SK-N-SH (cell line): Measurements from ENCODE around the gene CCDC154. TPM values are rescaled to one million over a fixed set of nuclear protein-coding genes. Genes with fewer than 3 reads are reported as not detected.

Experiments
- CTCF ChIA-PET: fragments of 300-600, 350-600 bp; formaldehyde crosslinking; extraction: SDS; loops from one replicate; lab custom pipeline; 2021; lab: Yijun Ruan, JAX
- POLR2A ChIA-PET: fragments of 350-600 bp; sonication (Branson Sonifier 250); formaldehyde crosslinking; extraction: SDS; loops from one replicate; lab custom pipeline; 2020; ENCODE audit warnings: antibody characterized with exemption, inconsistent platforms; lab: Yijun Ruan, JAX
- DNase-seq: peaks from one replicate; pipeline ENCODE4 v3.0.0; 2012
- H2AFZ ChIP-seq: fragments of 200-600 bp; sonication (generic); 2 replicates; pipeline ENCODE4 v1.8.1; 2016; ENCODE audit warnings: antibody characterized with exemption, mild to moderate bottlenecking, low read depth
- H3F3A ChIP-seq: fragments of 200-600 bp; sonication (generic); replicated peaks from 2 replicates; pipeline ENCODE3; 2016; ENCODE audit warnings: antibody characterized with exemption, mild to moderate bottlenecking; ENCODE audit not compliant: insufficient read depth
- H3K27ac ChIP-seq, 2 experiments: fragments of 200-500 bp in 1 of 2; fragments of 200-600 bp in 1 of 2; sonication (Bioruptor generic) in 1 of 2; sonication (generic), shearing (Covaris generic) in 1 of 2; 2 replicates each; pipeline versions ENCODE4 v1.5.1 to v1.6.1; 2014 to 2016; ENCODE audit warnings: low read depth in 2 of 2, inconsistent platforms in 1 of 2, low read length in 1 of 2, mild to moderate bottlenecking in 1 of 2, mixed read lengths in 1 of 2
- H3K27me3 ChIP-seq: fragments of 200-600 bp; sonication (generic), shearing (Covaris generic); 2 replicates; pipeline ENCODE4 v1.6.1; 2016; ENCODE audit warnings: mixed run types; ENCODE audit not compliant: insufficient read depth
- H3K36me3 ChIP-seq, 2 experiments: fragments of 200-500 bp in 1 of 2; fragments of 200-600 bp in 1 of 2; sonication (Bioruptor generic) in 1 of 2; sonication (generic) in 1 of 2; replicated peaks in 1 of 2; 2 replicates each; pipeline versions ENCODE3 to v1.5.1; 2014 to 2016; ENCODE audit warnings: low read length in 1 of 2, mild to moderate bottlenecking in 1 of 2; ENCODE audit not compliant: insufficient read depth in 2 of 2, control insufficient read depth in 1 of 2
- H3K4me1 ChIP-seq, 2 experiments: fragments of 200-500 bp in 1 of 2; fragments of 200-600 bp in 1 of 2; sonication (Bioruptor generic) in 1 of 2; sonication (generic), shearing (Covaris generic) in 1 of 2; 2 replicates each; pipeline versions ENCODE4 v1.5.1 to v1.6.1; 2014 to 2016; ENCODE audit warnings: low read depth in 1 of 2, low read length in 1 of 2, mixed run types in 1 of 2; ENCODE audit not compliant: insufficient read depth in 2 of 2, control insufficient read depth in 1 of 2
- H3K4me2 ChIP-seq: fragments of 200-600 bp; sonication (generic), shearing (Covaris generic); 2 replicates; pipeline ENCODE4 v1.6.1; 2017; ENCODE audit warnings: mixed run types
- H3K4me3 ChIP-seq, 2 experiments: fragments of 200-500 bp in 1 of 2; fragments of 200-600 bp in 1 of 2; sonication (Bioruptor generic) in 1 of 2; sonication (generic), shearing (Covaris generic) in 1 of 2; 2 replicates each; pipeline versions ENCODE4 v1.5.1 to v1.8.1; 2014 to 2016; ENCODE audit warnings: low read depth in 2 of 2, inconsistent platforms in 1 of 2, low read length in 1 of 2, mild to moderate bottlenecking in 1 of 2, mixed read lengths in 1 of 2, moderate library complexity in 1 of 2
- H3K79me2 ChIP-seq: fragments of 200-600 bp; sonication (generic); 2 replicates; pipeline ENCODE4 v1.8.1; 2017; ENCODE audit warnings: mild to moderate bottlenecking; ENCODE audit not compliant: insufficient read depth
- H3K9ac ChIP-seq: fragments of 200-600 bp; sonication (generic); 2 replicates; pipeline ENCODE4 v1.6.1; 2017; ENCODE audit warnings: mixed run types
- H3K9me2 ChIP-seq: fragments of 200-600 bp; sonication (generic); 2 replicates; pipeline ENCODE4 v1.6.1; 2017; ENCODE audit warnings: mixed run types
- H3K9me3 ChIP-seq: fragments of 200-600 bp; sonication (generic); 2 replicates; pipeline ENCODE4 v1.6.1; 2017; ENCODE audit warnings: mixed run types, mild to moderate bottlenecking, moderate library complexity
- H4K20me1 ChIP-seq: fragments of 200-600 bp; sonication (generic); 2 replicates; pipeline ENCODE4 v1.6.1; 2017; ENCODE audit warnings: mild to moderate bottlenecking, mixed run types; ENCODE audit not compliant: insufficient read depth
- CHD2 ChIP-seq: fragments of 150-350 bp; IDR thresholded peaks from 2 replicates; pipeline ENCODE4 v1.6.1; 2018; ENCODE audit warnings: low read length; ENCODE audit not compliant: partially characterized antibody
- ELF1 ChIP-seq: IDR thresholded peaks from 2 replicates; pipeline ENCODE4 v1.4.0; 2012
- EP300 ChIP-seq, 2 experiments: IDR thresholded peaks; 2 replicates each; pipeline versions ENCODE4 v1.4.0 to v1.6.1; 2012; ENCODE audit warnings: borderline replicate concordance in 1 of 2, low read depth in 1 of 2, low read length in 1 of 2
- FOXJ3 ChIP-seq: sonication (generic); formaldehyde crosslinking; IDR thresholded peaks from 2 replicates; pipeline ENCODE4 v1.5.1; 2020; ENCODE audit warnings: mild to moderate bottlenecking, missing genetic modification reagents
- GATA2 ChIP-seq: sonication (generic); formaldehyde crosslinking; IDR thresholded peaks from 2 replicates; pipeline ENCODE4 v1.5.0; 2020; ENCODE audit warnings: mild to moderate bottlenecking, missing genetic modification reagents
- IRF3 ChIP-seq: fragments of 150-350 bp; IDR thresholded peaks from 2 replicates; pipeline ENCODE4 v1.6.1; 2016; ENCODE audit warnings: mild to moderate bottlenecking, low read depth, low read length
- JUND ChIP-seq: IDR thresholded peaks from 2 replicates; pipeline ENCODE4 v1.4.0; 2012
- MAX ChIP-seq: IDR thresholded peaks from 2 replicates; pipeline ENCODE4 v1.4.0; 2012; ENCODE audit warnings: low read depth
- MXI1 ChIP-seq: IDR thresholded peaks from 2 replicates; pipeline ENCODE4 v1.6.1; 2012; ENCODE audit warnings: mild to moderate bottlenecking, low read depth, low read length, improper control_type of control experiment
- NRF1 ChIP-seq: IDR thresholded peaks from 2 replicates; pipeline ENCODE4 v1.6.1; 2012; ENCODE audit warnings: low read depth, mild to moderate bottlenecking, low read length
- RAD21 ChIP-seq: IDR thresholded peaks from 2 replicates; pipeline ENCODE4 v1.6.1; 2012; ENCODE audit warnings: mild to moderate bottlenecking, low read length
- RCOR1 ChIP-seq: fragments of 150-350 bp; IDR thresholded peaks from 2 replicates; pipeline ENCODE4 v1.6.1; 2017; ENCODE audit warnings: antibody characterized with exemption, low read length
- REST ChIP-seq: IDR thresholded peaks from 2 replicates; pipeline ENCODE4 v1.6.1; 2012; ENCODE audit warnings: mild to moderate bottlenecking, low read depth, low read length, moderate library complexity
- RFX5 ChIP-seq: IDR thresholded peaks from 2 replicates; pipeline ENCODE4 v1.6.1; 2012; ENCODE audit warnings: mild to moderate bottlenecking, improper control_type of control experiment, low read length
- RXRA ChIP-seq: IDR thresholded peaks from 2 replicates; pipeline ENCODE4 v1.4.0; 2012; ENCODE audit warnings: low read depth, mild to moderate bottlenecking, borderline replicate concordance
- SIN3A ChIP-seq: IDR thresholded peaks from 2 replicates; pipeline ENCODE4 v1.6.1; 2012; ENCODE audit warnings: low read depth, mild to moderate bottlenecking, low read length, moderate library complexity, borderline replicate concordance
- TAF1 ChIP-seq: IDR thresholded peaks from 2 replicates; pipeline ENCODE4 v1.6.1; 2012; ENCODE audit warnings: low read depth, mild to moderate bottlenecking, low read length, moderate library complexity, borderline replicate concordance
- ZBTB33 ChIP-seq: IDR thresholded peaks from 2 replicates; pipeline ENCODE4 v1.4.0; 2012; ENCODE audit warnings: low read depth, borderline replicate concordance
- WGBS: methylation state at CpG from one replicate; pipeline ENCODE4 v1.1.6; 2017; ENCODE audit warnings: low lambda C conversion rate; 5-methylcytosine and 5-hydroxymethylcytosine counted together
- polyA plus RNA-seq, 3 experiments: library from polyadenylated mRNA; depleted of rRNA; stranded (reverse); fragments of >200 nt; gene quantifications; 2 replicates each; pipeline ENCODE4 v1.2.3, GENCODE V29; 2012

CCDC154 gene
- polyA plus RNA-seq (2012; rRNA removed), result 0.35 and 0.41 TPM in 2 replicates
- polyA plus RNA-seq (2012; cell fraction: cytosol; rRNA removed), result 0.03 and 0.10 TPM in 2 replicates
- 3.6 and 6.9 TPM in 2 replicates for polyA plus RNA-seq (2012; cell fraction: nucleus; rRNA removed)

- 84% methylated on average over 20 of the region's 27 CpGs for WGBS
- H3K9me2 ChIP-seq, result no peaks in the 10 kb centered on the region
- H4K20me1 ChIP-seq, result no peaks in the 10 kb centered on the region
- H2AFZ ChIP-seq, result no peak within 1 kb of the TSS
- H3F3A ChIP-seq, result no peaks in the 10 kb centered on the region
- TF ChIP-seq IRF3, result no peak
- TF ChIP-seq FOXJ3 (CRISPR knock-in tag), result no peak
- no peak for TF ChIP-seq MAX
- no peak for TF ChIP-seq JUND
- no peak for TF ChIP-seq RFX5
- no peak for TF ChIP-seq RAD21
- no peak for TF ChIP-seq REST
- no peak for TF ChIP-seq EP300 (IDR thresholded peaks at IDR 0.05; ENCODE audit: borderline replicate concordance in 1 of 2, low read depth in 1 of 2, low read length in 1 of 2)
- no peak for TF ChIP-seq ZBTB33
- no peak for TF ChIP-seq RXRA
- TF ChIP-seq MXI1, result no peak
- TF ChIP-seq SIN3A, result no peak
- no peak for TF ChIP-seq NRF1
- TF ChIP-seq GATA2 (CRISPR knock-in tag), result no peak
- no peak for TF ChIP-seq RCOR1
- TF ChIP-seq TAF1, result no peak
- no peak for TF ChIP-seq CHD2
- no peak for TF ChIP-seq ELF1
- ChIA-PET POLR2A (interaction anchor here (1.4 kb wide), 1 partner anchor 23 kb away, joined by 6 read pairs; the partner anchor contains the start of gene UQCC4), CTCF (interaction anchor here (0.6 kb wide), 1 partner anchor 75 kb away, joined by 3 read pairs; no protein-coding TSS in a partner anchor)
- H3K27me3 ChIP-seq, result no peaks in the 10 kb centered on the region
- no peak within 1 kb of the TSS for H3K4me2 ChIP-seq
- no peak within 1 kb of the TSS for H3K27ac ChIP-seq
- DNase-seq, result no peak
- H3K36me3 ChIP-seq, result peaks cover 0 to 6% of the 10 kb centered on the region in 2 experiments
- no peaks in the 10 kb centered on the region for H3K79me2 ChIP-seq
- no peaks in the 10 kb centered on the region for H3K9me3 ChIP-seq
- H3K4me3 ChIP-seq, result no peak within 1 kb of the TSS
- no peak within 1 kb of the TSS for H3K9ac ChIP-seq
- no peaks in the 10 kb centered on the region for H3K4me1 ChIP-seq
Measured at GRCh38 chr16:1443980-1444729, at the start of gene CCDC154. Gene CCDC154, minus strand, starts transcription at chr16:1444556. Its CDS starts 234 bp downstream, at chr16:1444322.
